Gastroesophageal sphincter (tissue), 3 donors: ENCODE measurements around the gene BMP7.

Source experiments
- POLR2AphosphoS5 ChIP-seq: sonication (generic); formaldehyde crosslinking; IDR thresholded peaks from one replicate; pipeline ENCODE4 v1.6.1; 2017; ENCODE audit warnings: antibody characterized with exemption
- TF ChIP-seq, protein P1 (sequence below), 4 experiments: fragments of 200-600 bp in 2 of 4; fragments of 450-650 bp in 2 of 4; sonication (generic) in 1 of 4; IDR thresholded peaks; one replicate each; pipeline ENCODE4 v1.5.1; 2017 to 2019; ENCODE audit warnings: antibody characterized with exemption in 4 of 4, mild to moderate bottlenecking in 2 of 4, moderate library complexity in 2 of 4

DNA sequence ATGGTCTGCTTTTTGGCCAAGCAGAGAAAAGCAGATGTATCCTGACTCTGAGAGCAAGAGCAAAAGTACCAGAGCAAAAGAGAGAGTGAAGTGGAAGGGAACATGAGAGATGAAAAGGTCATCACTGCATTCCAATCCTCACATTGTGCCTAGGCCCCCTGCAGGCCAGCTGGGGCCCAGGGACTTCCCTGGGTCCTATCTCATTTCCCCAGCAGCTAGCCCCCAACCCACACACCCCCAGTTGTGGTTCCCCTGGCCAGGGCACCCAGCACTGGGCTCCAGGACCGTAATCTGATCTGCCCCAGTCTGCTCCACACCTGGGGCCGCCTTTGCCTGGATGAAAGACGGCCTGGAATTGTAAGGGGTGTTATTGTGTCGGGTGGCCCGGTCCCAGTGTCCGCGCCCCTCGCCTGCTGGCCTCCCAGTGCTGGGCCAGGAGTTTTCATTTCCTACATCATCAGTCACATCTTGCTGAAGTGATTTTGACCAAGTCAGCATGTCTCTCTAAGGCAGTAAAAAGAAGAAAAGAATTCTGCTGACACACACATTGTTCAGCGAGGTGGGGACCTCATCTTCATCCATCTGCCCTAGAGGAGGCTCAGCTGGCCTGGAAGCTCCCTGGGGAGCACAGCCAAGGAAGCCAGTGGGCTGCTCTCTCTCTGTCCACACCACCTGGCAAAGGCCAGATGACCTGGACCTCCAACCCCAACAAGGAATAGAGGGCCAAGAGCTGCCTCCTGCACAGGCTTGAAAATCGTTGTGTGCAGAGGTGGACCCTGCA lies 4.0 kb upstream of the BMP7 start:
- TF ChIP-seq, protein P1, sequence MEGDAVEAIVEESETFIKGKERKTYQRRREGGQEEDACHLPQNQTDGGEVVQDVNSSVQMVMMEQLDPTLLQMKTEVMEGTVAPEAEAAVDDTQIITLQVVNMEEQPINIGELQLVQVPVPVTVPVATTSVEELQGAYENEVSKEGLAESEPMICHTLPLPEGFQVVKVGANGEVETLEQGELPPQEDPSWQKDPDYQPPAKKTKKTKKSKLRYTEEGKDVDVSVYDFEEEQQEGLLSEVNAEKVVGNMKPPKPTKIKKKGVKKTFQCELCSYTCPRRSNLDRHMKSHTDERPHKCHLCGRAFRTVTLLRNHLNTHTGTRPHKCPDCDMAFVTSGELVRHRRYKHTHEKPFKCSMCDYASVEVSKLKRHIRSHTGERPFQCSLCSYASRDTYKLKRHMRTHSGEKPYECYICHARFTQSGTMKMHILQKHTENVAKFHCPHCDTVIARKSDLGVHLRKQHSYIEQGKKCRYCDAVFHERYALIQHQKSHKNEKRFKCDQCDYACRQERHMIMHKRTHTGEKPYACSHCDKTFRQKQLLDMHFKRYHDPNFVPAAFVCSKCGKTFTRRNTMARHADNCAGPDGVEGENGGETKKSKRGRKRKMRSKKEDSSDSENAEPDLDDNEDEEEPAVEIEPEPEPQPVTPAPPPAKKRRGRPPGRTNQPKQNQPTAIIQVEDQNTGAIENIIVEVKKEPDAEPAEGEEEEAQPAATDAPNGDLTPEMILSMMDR (IDR thresholded peaks at IDR 0.05), result no peak
- no peak for TF ChIP-seq POLR2AphosphoS5
